HG02885 (cell line): ENCODE results near the gene RHOT2.

Experiments used
- ATAC-seq: cut with Tn5 transposase; IDR thresholded peaks from one replicate; pipeline ENCODE4 v1.9.1; 2021; ENCODE audit warnings: mild to moderate bottlenecking; ENCODE audit not compliant: unreplicated experiment, poor library complexity

The RHOT2 gene

GRCh38 chr16:721765-722540 lies 54.0 kb downstream of the RHOT2 start:
- ATAC-seq: no peak

GRCh38 chr16:722835-723633 lies 55.1 kb downstream of the RHOT2 start:
- no peak for ATAC-seq

DNA sequence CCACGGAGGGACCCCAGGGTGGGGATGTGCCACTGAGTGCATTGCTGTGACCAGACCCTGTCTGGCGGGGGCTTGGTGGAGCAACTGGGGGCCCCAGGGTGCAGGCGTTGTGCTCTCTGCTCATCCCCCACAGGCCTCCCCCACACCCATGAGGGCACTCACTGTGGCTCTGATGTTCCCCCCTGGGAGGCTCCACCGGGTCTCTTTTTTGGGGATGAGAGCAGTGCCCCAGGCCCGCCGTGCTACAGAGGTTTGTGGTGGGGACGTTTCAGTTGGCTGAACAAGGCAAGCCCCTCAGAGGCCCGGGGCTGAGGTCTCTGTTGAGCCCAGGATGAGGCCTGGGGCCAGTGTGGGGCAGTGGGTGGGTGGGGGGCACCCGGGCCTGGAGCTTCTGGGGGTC lies 55.8 kb downstream of the RHOT2 start:
- no peak for ATAC-seq
